K562 (cell line): ENCODE data around the gene FAM50B. TPM values are rescaled to one million over a fixed set of nuclear protein-coding genes. Genes with fewer than 3 reads are reported as not detected.

Source experiments
- ATAC-seq: fragments of 200-7000 bp; cut with Tn5 transposase; 3 replicates; pipeline ENCODE4 v1.9.1; 2020; ENCODE audit warnings: moderate library complexity
- BruUV-seq: library from RNA; stranded (reverse); fragments of 400-500 nt; replicated peaks from 2 replicates; lab custom pipeline; 2021; lab: Mats Ljungman, UMichigan
- CTCF ChIA-PET: fragments of 300-600 bp; formaldehyde crosslinking; extraction: SDS; loops from one replicate; lab custom pipeline; 2021; ENCODE audit warnings: low intra/inter-chr PET ratio; lab: Yijun Ruan, JAX
- POLR2A ChIA-PET: fragments of 300-600, 350-650 bp; sonication (Branson Sonifier 250); formaldehyde crosslinking; extraction: SDS; loops from one replicate; lab custom pipeline; 2021; ENCODE audit warnings: antibody characterized with exemption, inconsistent platforms; lab: Yijun Ruan, JAX
- DNase-seq, 4 experiments: peaks; one replicate each; pipeline versions ENCODE4 v3.0.0 to v3.0.0-alpha.2; 2011 to 2018; ENCODE audit warnings: low spot score in 3 of 4, mixed read lengths in 3 of 4; ENCODE audit errors: extremely low read depth in 1 of 4
- FAIRE-seq: peaks from 2 replicates; lab custom pipeline; 2011; peaks lifted over from hg19 to GRCh38; lab: Jason Lieb, UNC
- H2AFZ ChIP-seq: 2 replicates; pipeline ENCODE4 v1.6.0; 2011; ENCODE audit warnings: low read depth, low read length, control low read depth, inconsistent platforms
- H3K27ac ChIP-seq: fragments of 200-600 bp; 3 replicates; pipeline ENCODE4 v1.8.0; 2011; ENCODE audit warnings: low read depth, mild to moderate bottlenecking, control low read depth, inconsistent platforms, low read length, moderate library complexity, mixed read lengths; ENCODE audit errors: extremely low read depth
- H3K27me3 ChIP-seq, 2 experiments: fragments of 300-600 bp in 1 of 2; 2 replicates in 1 of 2; 3 replicates in 1 of 2; pipeline versions ENCODE4 v1.6.0 to v1.8.0; 2011; ENCODE audit warnings: inconsistent platforms in 2 of 2, low read length in 2 of 2, mild to moderate bottlenecking in 1 of 2, mixed read lengths in 1 of 2, moderate library complexity in 1 of 2; ENCODE audit not compliant: control insufficient read depth in 2 of 2, insufficient read depth in 2 of 2
- H3K36me3 ChIP-seq: fragments of 300-600 bp; 3 replicates; pipeline ENCODE4 v1.8.0; 2011; ENCODE audit warnings: mild to moderate bottlenecking, low read length, inconsistent platforms; ENCODE audit not compliant: control insufficient read depth, insufficient read depth
- H3K4me1 ChIP-seq, 2 experiments: fragments of 200-600 bp in 1 of 2; replicated peaks in 1 of 2; 2 replicates in 1 of 2; 3 replicates in 1 of 2; pipeline versions ENCODE4 v1.5.1 to v1.8.0; 2011; ENCODE audit warnings: inconsistent platforms in 2 of 2, low read length in 2 of 2, mild to moderate bottlenecking in 1 of 2, mixed read lengths in 1 of 2, moderate library complexity in 1 of 2; ENCODE audit not compliant: control insufficient read depth in 2 of 2, insufficient read depth in 2 of 2
- H3K4me2 ChIP-seq: 2 replicates; pipeline ENCODE4 v1.6.1; 2011; ENCODE audit warnings: low read length, control low read depth, inconsistent platforms, mixed read lengths; ENCODE audit not compliant: insufficient read depth
- H3K4me3 ChIP-seq: fragments of 200-600 bp; sonication (generic), shearing (Covaris generic); 2 replicates; pipeline ENCODE4 v1.5.1; 2016; ENCODE audit warnings: control low read depth, inconsistent platforms
- H3K79me2 ChIP-seq: fragments of 200-600 bp; 3 replicates; pipeline ENCODE4 v1.8.0; 2011; ENCODE audit warnings: low read length, inconsistent platforms; ENCODE audit not compliant: control insufficient read depth, insufficient read depth
- H3K9ac ChIP-seq, 2 experiments: 2 replicates each; pipeline versions ENCODE4 v1.6.0 to v1.6.1; 2011; ENCODE audit warnings: low read depth in 2 of 2, low read length in 2 of 2, control low read depth in 1 of 2, inconsistent platforms in 1 of 2, mild to moderate bottlenecking in 1 of 2, mixed read lengths in 1 of 2; ENCODE audit not compliant: insufficient read depth in 1 of 2
- H3K9me1 ChIP-seq: one replicate; pipeline ENCODE4 v1.6.0; 2011; ENCODE audit warnings: inconsistent platforms, mild to moderate bottlenecking, low read length, moderate library complexity; ENCODE audit not compliant: control insufficient read depth, insufficient read depth
- H3K9me3 ChIP-seq: replicated peaks from 2 replicates; pipeline ENCODE4 v1.5.1; 2011; ENCODE audit warnings: low read depth, low read length, inconsistent platforms; ENCODE audit not compliant: control insufficient read depth, insufficient read depth
- H4K20me1 ChIP-seq: replicated peaks from 2 replicates; pipeline ENCODE4 v1.6.1; 2011; ENCODE audit warnings: low read length, inconsistent platforms, mixed read lengths; ENCODE audit not compliant: control insufficient read depth, insufficient read depth
- CBX2 ChIP-seq: fragments of 200-600 bp; sonication (generic); IDR thresholded peaks from one replicate; pipeline ENCODE4 v1.6.1; 2012; ENCODE audit warnings: mild to moderate bottlenecking, low read length, inconsistent platforms; ENCODE audit not compliant: insufficient read depth, poor library complexity, severe bottlenecking
- CEBPB ChIP-seq: fragments of 450-650 bp; IDR thresholded peaks from 2 replicates; pipeline ENCODE4 v1.6.1; 2016; ENCODE audit warnings: missing genetic modification characterization, missing compliant biosample characterization
- CEBPG ChIP-seq, 3 experiments: fragments of 200-800 bp in 1 of 3; sonication (Bioruptor generic) in 1 of 3; sonication (generic) in 1 of 3; formaldehyde crosslinking in 1 of 3; IDR thresholded peaks in 2 of 3; conservative IDR thresholded peaks in 1 of 3; 2 replicates each; pipeline versions ENCODE4 v1.6.1 to v1.8.0; 2016 to 2022; ENCODE audit warnings: missing compliant biosample characterization in 2 of 3, missing genetic modification characterization in 2 of 3, mild to moderate bottlenecking in 1 of 3, missing genetic modification reagents in 1 of 3
- GATAD2A ChIP-seq: fragments of 450-650 bp; IDR thresholded peaks from 2 replicates; pipeline ENCODE4 v1.6.1; 2017
- MED1 ChIP-seq: sonication (generic); formaldehyde crosslinking; IDR thresholded peaks from 2 replicates; pipeline ENCODE4 v1.8.1; 2023; ENCODE audit warnings: missing genetic modification reagents, borderline replicate concordance
- WGBS: fragments of 100-300 bp; shearing (Covaris generic); methylation state at CpG from one replicate; pipeline ENCODE4 v1.1.6; 2016; ENCODE audit warnings: low coverage, mixed read lengths; ENCODE audit not compliant: insufficient coverage; ENCODE audit errors: missing lambda C conversion rate; 5-methylcytosine and 5-hydroxymethylcytosine counted together
- in situ Hi-C: fragments of 300-500 bp; cut with MboI; formaldehyde crosslinking; loops from 4 replicates; pipeline ENCODE4 v1.15.0; 2018; ENCODE audit warnings: inconsistent platforms, mixed read lengths
- intact Hi-C: fragments of 100-400 bp; cut with micrococcal nuclease; formaldehyde crosslinking; loops from 2 replicates; pipeline ENCODE4 v1.14.2; 2022
- polyA plus RNA-seq, 8 experiments: library from polyadenylated mRNA; depleted of rRNA in 4 of 8; stranded (reverse) in 5 of 8; unstranded in 3 of 8; fragments of >200 nt; fragmentation: Nextera tagmentation in 2 of 8; fragmentation: Illumina TruSeq in 1 of 8; extraction: Ambion mirVana in 2 of 8; extraction: Trizol in 1 of 8; gene quantifications; 2 replicates each; pipeline versions ENCODE4 v1.2.1 to v1.2.3, GENCODE V29; 2011 to 2014; ENCODE audit warnings: inconsistent platforms in 1 of 8, missing spikeins in 1 of 8
- total RNA-seq, 7 experiments: library from RNA; depleted of rRNA in 6 of 7; stranded (reverse); fragments of >200 nt in 6 of 7; fragmentation: Illumina TruSeq in 2 of 7; extraction: Trizol in 2 of 7; gene quantifications; 2 replicates each; pipeline versions ENCODE4 v1.2.1 to v1.2.3, GENCODE V29; 2011 to 2021; ENCODE audit warnings: low replicate concordance in 1 of 7
- TF ChIP-seq, protein P1 (sequence below), 2 experiments: fragments of 150-350 bp in 1 of 2; IDR thresholded peaks; 2 replicates each; pipeline ENCODE4 v1.6.1; 2012 to 2016; ENCODE audit warnings: low read depth in 2 of 2, low read length in 2 of 2, mild to moderate bottlenecking in 1 of 2, moderate library complexity in 1 of 2

Gene FAM50B
- total and polyA plus RNA-seq, 9 of the 15 experiments (the other 6 are each of a cell fraction or from before 2014, with no cell fraction given) = 0.09 to 0.16 (median 0.13) TPM; not detected in 6

DNA sequence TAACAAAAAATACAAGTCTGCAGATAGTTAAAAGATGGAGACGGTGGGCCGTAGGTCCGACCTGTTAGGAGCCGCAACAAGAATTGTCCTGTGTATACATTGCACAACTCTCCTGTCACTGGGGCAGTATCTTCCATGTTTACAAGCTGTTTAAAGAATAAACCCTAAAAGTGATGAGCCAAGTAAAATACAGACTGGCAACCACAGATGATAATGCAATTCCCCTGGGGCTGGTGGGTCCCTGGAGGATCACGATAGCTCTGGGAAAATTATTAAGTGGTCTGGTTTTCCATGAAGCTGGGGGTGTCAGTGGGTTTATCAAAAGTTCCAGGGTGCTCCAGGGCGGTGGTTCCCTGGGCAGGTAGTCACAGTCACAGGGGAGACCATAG, 8.1 kb upstream of the FAM50B start:
- WGBS = 2% methylated on average over 6 of the region's 6 CpGs
- CTCF ChIA-PET = no interaction called here

More for the DNA sequence above, 8.1 kb upstream of the FAM50B start:
- in situ Hi-C loops = no loop called here
- no TSS peak for BruUV-seq
- Histone ChIP-seq H3K27me3 (peaks cover 31 to 45% of the 10 kb centered on the region in 2 experiments), H3K27ac (no peak overlapping the region), H3K4me1 (no peaks in the 10 kb centered on the region), H3K9ac (no peak overlapping the region), H2AFZ (no peak overlapping the region), H3K4me3 (no peak overlapping the region), H4K20me1 (no peaks in the 10 kb centered on the region), H3K79me2 (no peaks in the 10 kb centered on the region), H3K9me3 (no peaks in the 10 kb centered on the region), H3K36me3 (no peaks in the 10 kb centered on the region), H3K9me1 (no peaks in the 10 kb centered on the region), H3K4me2 (no peak overlapping the region)
- FAIRE-seq (no peak), DNase-seq (no peak), ATAC-seq (no peak)
- POLR2A ChIA-PET = interaction anchor here (1.0 kb wide), 1 partner anchor 11 kb away, joined by 3 read pairs; no protein-coding TSS in a partner anchor
- intact Hi-C loops = no loop called here
- TF ChIP-seq GATAD2A (no peak), CEBPB (peak; percentile 45; the same call in 1 of the 2 replicates), CBX2 (no peak), MED1 (CRISPR knock-in tag) (no peak), CEBPG (CRISPR knock-in tag; IDR thresholded peaks at IDR 0.05) (no peak), CEBPG (tag; conservative IDR thresholded peaks at IDR 0.05 in 1 of 2, IDR thresholded peaks at IDR 0.05 in 1 of 2) (peak in 1 of 2 experiments; percentile 20; a peak in 1 of 4 replicates)
- TF ChIP-seq, protein P1, sequence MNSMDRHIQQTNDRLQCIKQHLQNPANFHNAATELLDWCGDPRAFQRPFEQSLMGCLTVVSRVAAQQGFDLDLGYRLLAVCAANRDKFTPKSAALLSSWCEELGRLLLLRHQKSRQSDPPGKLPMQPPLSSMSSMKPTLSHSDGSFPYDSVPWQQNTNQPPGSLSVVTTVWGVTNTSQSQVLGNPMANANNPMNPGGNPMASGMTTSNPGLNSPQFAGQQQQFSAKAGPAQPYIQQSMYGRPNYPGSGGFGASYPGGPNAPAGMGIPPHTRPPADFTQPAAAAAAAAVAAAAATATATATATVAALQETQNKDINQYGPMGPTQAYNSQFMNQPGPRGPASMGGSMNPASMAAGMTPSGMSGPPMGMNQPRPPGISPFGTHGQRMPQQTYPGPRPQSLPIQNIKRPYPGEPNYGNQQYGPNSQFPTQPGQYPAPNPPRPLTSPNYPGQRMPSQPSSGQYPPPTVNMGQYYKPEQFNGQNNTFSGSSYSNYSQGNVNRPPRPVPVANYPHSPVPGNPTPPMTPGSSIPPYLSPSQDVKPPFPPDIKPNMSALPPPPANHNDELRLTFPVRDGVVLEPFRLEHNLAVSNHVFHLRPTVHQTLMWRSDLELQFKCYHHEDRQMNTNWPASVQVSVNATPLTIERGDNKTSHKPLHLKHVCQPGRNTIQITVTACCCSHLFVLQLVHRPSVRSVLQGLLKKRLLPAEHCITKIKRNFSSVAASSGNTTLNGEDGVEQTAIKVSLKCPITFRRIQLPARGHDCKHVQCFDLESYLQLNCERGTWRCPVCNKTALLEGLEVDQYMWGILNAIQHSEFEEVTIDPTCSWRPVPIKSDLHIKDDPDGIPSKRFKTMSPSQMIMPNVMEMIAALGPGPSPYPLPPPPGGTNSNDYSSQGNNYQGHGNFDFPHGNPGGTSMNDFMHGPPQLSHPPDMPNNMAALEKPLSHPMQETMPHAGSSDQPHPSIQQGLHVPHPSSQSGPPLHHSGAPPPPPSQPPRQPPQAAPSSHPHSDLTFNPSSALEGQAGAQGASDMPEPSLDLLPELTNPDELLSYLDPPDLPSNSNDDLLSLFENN (IDR thresholded peaks at IDR 0.05; ENCODE audit: low read depth in 2 of 2, low read length in 2 of 2) = no peak
